SK-N-MC (cell line): ENCODE measurements around the gene RAB11FIP3.

ENCODE experiments used
- EZH2 ChIP-seq: fragments of 200-600 bp; sonication (generic); IDR thresholded peaks from one replicate; pipeline ENCODE4 v1.6.1; 2017; ENCODE audit warnings: antibody characterized with exemption
- FOXP2 ChIP-seq: optimal IDR thresholded peaks from 2 replicates; pipeline ENCODE3; 2011; ENCODE audit warnings: mild to moderate bottlenecking, moderate library complexity; ENCODE audit not compliant: insufficient read depth; ENCODE audit errors: extremely low read length, control extremely low read depth
- POLR2AphosphoS5 ChIP-seq: IDR thresholded peaks from 2 replicates; pipeline ENCODE4 v1.6.1; 2012; ENCODE audit warnings: mild to moderate bottlenecking, low read depth, low read length, borderline replicate concordance

- TF ChIP-seq POLR2AphosphoS5 (no peak), EZH2 (no peak), FOXP2 (no peak)
Measured at GRCh38 chr16:454397-454940, 29.0 kb downstream of the RAB11FIP3 start.
